WI38 (cell line): ENCODE data around the gene CELA2B.
"Not testable (repeated sequence)": the region's sequence is repeated elsewhere in the genome, so short reads cannot be mapped to it uniquely, and the experiment has no call there.

Source experiments
- H3K4me3 ChIP-seq: 2 replicates; pipeline ENCODE4 v1.5.1; 2011; ENCODE audit warnings: low read depth, mild to moderate bottlenecking, control low read depth, low read length
- TF ChIP-seq, protein P1 (sequence below): IDR thresholded peaks from 2 replicates; pipeline ENCODE4 v1.5.1; 2012; ENCODE audit warnings: low read depth, mild to moderate bottlenecking, control low read depth, low read length

The CELA2B gene

GRCh38 chr1:15454256-15454655 is 21.6 kb upstream of the CELA2B start:
- TF ChIP-seq, protein P1, sequence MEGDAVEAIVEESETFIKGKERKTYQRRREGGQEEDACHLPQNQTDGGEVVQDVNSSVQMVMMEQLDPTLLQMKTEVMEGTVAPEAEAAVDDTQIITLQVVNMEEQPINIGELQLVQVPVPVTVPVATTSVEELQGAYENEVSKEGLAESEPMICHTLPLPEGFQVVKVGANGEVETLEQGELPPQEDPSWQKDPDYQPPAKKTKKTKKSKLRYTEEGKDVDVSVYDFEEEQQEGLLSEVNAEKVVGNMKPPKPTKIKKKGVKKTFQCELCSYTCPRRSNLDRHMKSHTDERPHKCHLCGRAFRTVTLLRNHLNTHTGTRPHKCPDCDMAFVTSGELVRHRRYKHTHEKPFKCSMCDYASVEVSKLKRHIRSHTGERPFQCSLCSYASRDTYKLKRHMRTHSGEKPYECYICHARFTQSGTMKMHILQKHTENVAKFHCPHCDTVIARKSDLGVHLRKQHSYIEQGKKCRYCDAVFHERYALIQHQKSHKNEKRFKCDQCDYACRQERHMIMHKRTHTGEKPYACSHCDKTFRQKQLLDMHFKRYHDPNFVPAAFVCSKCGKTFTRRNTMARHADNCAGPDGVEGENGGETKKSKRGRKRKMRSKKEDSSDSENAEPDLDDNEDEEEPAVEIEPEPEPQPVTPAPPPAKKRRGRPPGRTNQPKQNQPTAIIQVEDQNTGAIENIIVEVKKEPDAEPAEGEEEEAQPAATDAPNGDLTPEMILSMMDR: no peak
- no peak overlapping the region for H3K4me3 ChIP-seq

GRCh38 chr1:15455522-15455921 is 20.4 kb upstream of the CELA2B start:
- H3K4me3 ChIP-seq: no peak overlapping the region
- TF ChIP-seq, protein P1: no peak

DNA sequence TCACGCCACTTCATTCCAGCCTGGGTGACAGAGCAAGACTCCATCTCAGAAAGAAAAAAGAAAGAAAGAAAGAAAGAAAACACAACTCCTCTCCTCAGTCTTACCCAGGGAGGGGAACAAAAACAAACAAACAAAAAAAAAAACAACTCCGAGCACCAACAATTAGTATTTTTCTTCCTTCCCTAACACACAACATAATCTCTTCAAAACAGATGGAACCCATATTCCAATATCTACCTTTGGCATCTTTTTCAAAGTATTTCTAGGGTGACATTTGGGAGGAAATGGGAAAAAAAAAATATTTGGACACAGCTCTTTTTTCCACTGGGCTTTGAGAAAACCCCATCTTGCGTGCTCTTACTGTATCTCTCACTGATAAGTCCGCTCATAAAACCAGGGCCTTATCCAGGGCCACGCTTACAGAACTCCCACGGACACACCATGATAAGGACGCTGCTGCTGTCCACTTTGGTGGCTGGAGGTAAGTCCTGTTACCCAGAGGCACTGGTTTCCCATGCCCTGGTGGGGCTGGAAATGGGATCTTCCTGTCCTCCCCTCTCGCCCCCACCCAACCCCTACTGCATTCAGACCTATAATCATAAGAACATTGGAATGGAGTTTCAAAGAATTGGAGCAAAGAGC is 19.5 kb upstream of the CELA2B start, which contains the start of gene CELA2A:
Gene CELA2A, plus strand, starts transcription at position 420 of the 642 bp plus-strand sequence. Its CDS starts 22 bp downstream, at position 442.
- TF ChIP-seq, protein P1: no peak
- H3K4me3 ChIP-seq: no peak within 1 kb of the TSS

GRCh38 chr1:15457585-15457984 is 18.3 kb upstream of the CELA2B start:
- TF ChIP-seq, protein P1: no peak
- H3K4me3 ChIP-seq: no peak overlapping the region

DNA sequence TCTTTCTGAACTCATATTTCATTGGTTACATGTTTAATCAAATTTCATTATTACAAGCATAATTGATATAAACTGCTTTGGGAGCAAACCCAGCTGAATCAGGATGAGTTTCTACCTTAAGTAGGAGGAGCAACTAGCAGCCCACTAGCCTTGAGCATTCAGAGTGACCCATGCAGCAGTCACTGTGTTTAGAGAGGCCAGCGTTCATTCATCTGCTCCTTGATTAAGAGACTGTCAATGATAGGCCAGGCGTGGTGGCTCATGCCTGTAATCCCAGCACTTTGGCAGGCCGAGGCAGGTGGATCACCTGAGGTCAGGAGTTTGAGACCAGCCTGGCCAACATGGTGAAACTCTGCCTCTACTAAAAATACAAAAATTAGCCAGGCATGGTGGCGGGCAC is 17.5 kb upstream of the CELA2B start:
- H3K4me3 ChIP-seq: not testable (repeated sequence)

- no peak overlapping the region for H3K4me3 ChIP-seq
- TF ChIP-seq, protein P1: no peak
Measured at GRCh38 chr1:15459771-15460707, 15.9 kb upstream of the CELA2B start.

GRCh38 chr1:15460708-15461095 is 15.2 kb upstream of the CELA2B start:
- TF ChIP-seq, protein P1: no peak
- no peak overlapping the region for H3K4me3 ChIP-seq

- not testable (repeated sequence) for H3K4me3 ChIP-seq
Measured at GRCh38 chr1:15463064-15463800, 12.7 kb upstream of the CELA2B start.

- not testable (repeated sequence) for H3K4me3 ChIP-seq
Measured at GRCh38 chr1:15463926-15464322, 12.0 kb upstream of the CELA2B start.
